Astrocyte (in vitro differentiated cells and primary cell): Measurements from ENCODE around the gene PARD3B. TPM values are rescaled to one million over a fixed set of nuclear protein-coding genes. Genes with fewer than 3 reads are reported as not detected.

ENCODE experiments used
- DNase-seq: peaks from one replicate; pipeline ENCODE4 v3.0.0-alpha.2; 2010; ENCODE audit warnings: low read depth
- FAIRE-seq: peaks from 2 replicates; lab custom pipeline; 2011; peaks lifted over from hg19 to GRCh38; lab: Jason Lieb, UNC
- H2AFZ ChIP-seq: 2 replicates; pipeline ENCODE4 v1.6.0; 2012; ENCODE audit warnings: low read depth, low read length, inconsistent platforms
- H3K27ac ChIP-seq: 2 replicates; pipeline ENCODE4 v1.5.1; 2011; ENCODE audit warnings: low read depth, low read length, inconsistent platforms
- H3K27me3 ChIP-seq: 2 replicates; pipeline ENCODE4 v1.6.0; 2011; ENCODE audit warnings: low read length, inconsistent platforms; ENCODE audit not compliant: insufficient read depth
- H3K36me3 ChIP-seq: 2 replicates; pipeline ENCODE4 v1.5.1; 2011; ENCODE audit warnings: low read length, inconsistent platforms; ENCODE audit not compliant: insufficient read depth
- H3K4me1 ChIP-seq: 2 replicates; pipeline ENCODE4 v1.5.1; 2011; ENCODE audit warnings: low read length, inconsistent platforms; ENCODE audit not compliant: insufficient read depth
- H3K4me2 ChIP-seq: 2 replicates; pipeline ENCODE4 v1.6.0; 2012; ENCODE audit warnings: low read length, inconsistent platforms
- H3K4me3 ChIP-seq: 2 replicates; pipeline ENCODE4 v1.5.1; 2011; ENCODE audit warnings: low read depth, mild to moderate bottlenecking, low read length, inconsistent platforms; ENCODE audit not compliant: insufficient read depth
- H3K79me2 ChIP-seq: 2 replicates; pipeline ENCODE4 v1.6.0; 2012; ENCODE audit warnings: mild to moderate bottlenecking, low read length, inconsistent platforms; ENCODE audit not compliant: insufficient read depth
- H3K9ac ChIP-seq: 2 replicates; pipeline ENCODE4 v1.6.0; 2012; ENCODE audit warnings: mild to moderate bottlenecking, low read length, inconsistent platforms
- H3K9me3 ChIP-seq: 2 replicates; pipeline ENCODE4 v1.5.1; 2012; ENCODE audit warnings: low read depth, mild to moderate bottlenecking, low read length, inconsistent platforms; ENCODE audit not compliant: insufficient read depth
- H4K20me1 ChIP-seq: 2 replicates; pipeline ENCODE4 v1.6.0; 2012; ENCODE audit warnings: low read length, inconsistent platforms; ENCODE audit not compliant: insufficient read depth
- H3K27ac Mint-ChIP-seq: one replicate; pipeline ENCODE4 v1.8.0; 2021; ENCODE audit warnings: mild to moderate bottlenecking, mixed read lengths; ENCODE audit not compliant: unreplicated experiment
- H3K27me3 Mint-ChIP-seq: one replicate; pipeline ENCODE4 v1.8.0; 2021; ENCODE audit warnings: low read depth, mixed read lengths; ENCODE audit not compliant: unreplicated experiment
- H3K36me3 Mint-ChIP-seq: one replicate; pipeline ENCODE4 v1.8.0; 2021; ENCODE audit warnings: low read depth, mixed read lengths; ENCODE audit not compliant: unreplicated experiment
- H3K4me1 Mint-ChIP-seq: one replicate; pipeline ENCODE4 v1.8.0; 2021; ENCODE audit warnings: low read depth, mixed read lengths; ENCODE audit not compliant: unreplicated experiment
- H3K4me3 Mint-ChIP-seq: one replicate; pipeline ENCODE4 v1.8.0; 2021; ENCODE audit warnings: mild to moderate bottlenecking, moderate library complexity, mixed read lengths; ENCODE audit not compliant: unreplicated experiment
- H3K9me3 Mint-ChIP-seq: one replicate; pipeline ENCODE4 v1.8.0; 2021; ENCODE audit warnings: mild to moderate bottlenecking, mixed read lengths; ENCODE audit not compliant: unreplicated experiment
- EZH2 ChIP-seq: IDR thresholded peaks from 2 replicates; pipeline ENCODE4 v1.6.1; 2012; ENCODE audit warnings: mild to moderate bottlenecking, low read length, inconsistent platforms; ENCODE audit not compliant: insufficient read depth
- total RNA-seq: library from RNA; stranded (reverse); gene quantifications from 2 replicates; pipeline ENCODE4 v1.2.1, GENCODE V29; 2021
- TF ChIP-seq, protein P1 (sequence below): IDR thresholded peaks from 2 replicates; pipeline ENCODE4 v1.5.1; 2011; ENCODE audit warnings: low read depth, mild to moderate bottlenecking, inconsistent platforms, low read length, moderate library complexity; ENCODE audit not compliant: insufficient read depth

The PARD3B gene
- total RNA-seq, 1 donor from 2014 or later, result 6.5 TPM

DNA sequence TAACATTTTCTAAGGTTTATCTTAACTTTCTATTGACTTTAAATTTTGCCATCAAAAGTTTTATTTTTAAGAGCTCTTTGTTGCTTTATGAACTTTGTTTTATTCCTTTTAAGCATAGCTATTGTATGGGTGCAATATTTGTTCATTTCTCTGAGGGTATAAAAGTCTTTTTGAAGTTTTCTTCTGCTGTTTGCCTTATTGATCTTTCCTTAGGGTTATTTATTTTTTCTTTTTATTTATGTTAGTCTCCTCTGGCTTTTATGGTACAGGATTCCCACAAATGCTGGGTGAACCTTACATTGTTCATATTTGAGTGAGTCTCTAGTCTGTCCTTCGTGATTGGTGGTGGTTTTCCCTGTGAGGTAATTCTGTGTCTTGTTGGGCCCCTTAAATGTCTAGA is 68.4 kb downstream of the PARD3B start:
- FAIRE-seq (no peak), DNase-seq (no peak)
- H3K4me3 ChIP-seq, result no peak overlapping the region
- Mint-ChIP-seq H3K36me3 (no peaks in the 10 kb centered on the region), H3K9me3 (peaks cover 2% of the 10 kb centered on the region), H3K27ac (no peak overlapping the region), H3K4me1 (no peaks in the 10 kb centered on the region), H3K27me3 (no peaks in the 10 kb centered on the region), H3K4me3 (no peak overlapping the region)
- no peak overlapping the region for H2AFZ ChIP-seq
- H3K4me2 ChIP-seq, result no peak overlapping the region
- no peak overlapping the region for H3K9ac ChIP-seq
- no peaks in the 10 kb centered on the region for H3K9me3 ChIP-seq
- H3K4me1 ChIP-seq, result peaks cover under 1% of the 10 kb centered on the region
- TF ChIP-seq EZH2, result no peak
- TF ChIP-seq, protein P1, sequence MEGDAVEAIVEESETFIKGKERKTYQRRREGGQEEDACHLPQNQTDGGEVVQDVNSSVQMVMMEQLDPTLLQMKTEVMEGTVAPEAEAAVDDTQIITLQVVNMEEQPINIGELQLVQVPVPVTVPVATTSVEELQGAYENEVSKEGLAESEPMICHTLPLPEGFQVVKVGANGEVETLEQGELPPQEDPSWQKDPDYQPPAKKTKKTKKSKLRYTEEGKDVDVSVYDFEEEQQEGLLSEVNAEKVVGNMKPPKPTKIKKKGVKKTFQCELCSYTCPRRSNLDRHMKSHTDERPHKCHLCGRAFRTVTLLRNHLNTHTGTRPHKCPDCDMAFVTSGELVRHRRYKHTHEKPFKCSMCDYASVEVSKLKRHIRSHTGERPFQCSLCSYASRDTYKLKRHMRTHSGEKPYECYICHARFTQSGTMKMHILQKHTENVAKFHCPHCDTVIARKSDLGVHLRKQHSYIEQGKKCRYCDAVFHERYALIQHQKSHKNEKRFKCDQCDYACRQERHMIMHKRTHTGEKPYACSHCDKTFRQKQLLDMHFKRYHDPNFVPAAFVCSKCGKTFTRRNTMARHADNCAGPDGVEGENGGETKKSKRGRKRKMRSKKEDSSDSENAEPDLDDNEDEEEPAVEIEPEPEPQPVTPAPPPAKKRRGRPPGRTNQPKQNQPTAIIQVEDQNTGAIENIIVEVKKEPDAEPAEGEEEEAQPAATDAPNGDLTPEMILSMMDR, result no peak
- H3K27ac ChIP-seq, result no peak overlapping the region
- no peaks in the 10 kb centered on the region for H3K36me3 ChIP-seq
- H3K79me2 ChIP-seq, result no peaks in the 10 kb centered on the region
- no peaks in the 10 kb centered on the region for H3K27me3 ChIP-seq
- no peaks in the 10 kb centered on the region for H4K20me1 ChIP-seq

DNA sequence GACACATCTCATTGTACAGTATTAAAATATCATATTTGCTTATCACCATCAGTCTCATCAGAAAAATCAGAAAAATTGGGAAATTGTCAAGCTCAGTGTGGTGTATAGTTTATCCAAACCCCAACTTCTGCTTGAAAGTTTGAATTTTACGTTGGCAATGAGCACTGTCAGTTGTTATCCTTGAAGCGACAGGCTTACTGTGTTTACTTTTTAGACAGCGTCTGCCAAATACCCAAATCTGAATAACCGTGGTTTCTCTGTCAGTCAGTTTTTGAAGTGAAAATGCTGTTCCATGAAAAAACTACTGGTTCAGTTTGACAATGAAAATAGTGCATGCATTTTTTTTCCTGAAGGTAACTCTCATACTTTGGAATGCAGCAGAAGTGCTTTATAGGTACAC is 70.2 kb downstream of the PARD3B start:
- Mint-ChIP-seq H3K27ac (no peak overlapping the region), H3K4me3 (no peak overlapping the region), H3K27me3 (no peaks in the 10 kb centered on the region), H3K9me3 (peaks cover 2% of the 10 kb centered on the region), H3K4me1 (no peaks in the 10 kb centered on the region), H3K36me3 (no peaks in the 10 kb centered on the region)
- Histone ChIP-seq H3K4me2 (no peak overlapping the region), H3K4me1 (no peaks in the 10 kb centered on the region), H3K27ac (no peak overlapping the region), H3K36me3 (no peaks in the 10 kb centered on the region), H3K9ac (no peak overlapping the region), H4K20me1 (no peaks in the 10 kb centered on the region), H3K79me2 (no peaks in the 10 kb centered on the region), H3K9me3 (no peaks in the 10 kb centered on the region), H3K27me3 (no peaks in the 10 kb centered on the region), H3K4me3 (no peak overlapping the region), H2AFZ (no peak overlapping the region)
- FAIRE-seq (no peak), DNase-seq (no peak)
- no peak for TF ChIP-seq EZH2
- TF ChIP-seq, protein P1, result no peak

DNA sequence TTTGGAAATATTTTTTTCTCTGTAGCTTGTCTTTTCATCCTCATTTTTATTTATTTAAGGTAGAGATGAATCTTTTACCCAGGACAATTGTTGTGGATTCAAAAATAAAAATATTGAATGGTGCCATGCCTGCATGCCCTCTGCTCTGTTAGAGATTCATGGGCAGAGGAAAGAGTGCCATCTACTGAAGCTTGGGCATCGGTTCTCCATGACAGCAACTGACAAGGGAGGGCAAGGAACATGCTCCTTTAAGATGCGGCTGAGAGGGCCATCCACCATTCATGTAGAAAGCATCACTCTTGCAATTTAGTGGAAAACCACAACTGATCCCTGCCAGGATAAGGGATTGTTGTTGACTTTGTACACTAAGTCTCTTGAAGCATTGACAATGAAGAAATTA is 79.9 kb downstream of the PARD3B start:
- DNase-seq (peak; percentile 13), FAIRE-seq (no peak)
- no peak overlapping the region for H3K9ac ChIP-seq
- Mint-ChIP-seq H3K4me3 (no peak overlapping the region), H3K27me3 (no peaks in the 10 kb centered on the region), H3K27ac (no peak overlapping the region), H3K4me1 (no peaks in the 10 kb centered on the region), H3K9me3 (no peaks in the 10 kb centered on the region), H3K36me3 (no peaks in the 10 kb centered on the region)
- H3K27me3 ChIP-seq, result no peaks in the 10 kb centered on the region
- H3K9me3 ChIP-seq, result no peaks in the 10 kb centered on the region
- TF ChIP-seq, protein P1, result no peak
- no peak for TF ChIP-seq EZH2
- no peaks in the 10 kb centered on the region for H3K4me1 ChIP-seq
- H4K20me1 ChIP-seq, result no peaks in the 10 kb centered on the region
- no peak overlapping the region for H2AFZ ChIP-seq
- no peaks in the 10 kb centered on the region for H3K79me2 ChIP-seq
- H3K27ac ChIP-seq, result no peak overlapping the region
- no peaks in the 10 kb centered on the region for H3K36me3 ChIP-seq
- H3K4me2 ChIP-seq, result no peak overlapping the region
- no peak overlapping the region for H3K4me3 ChIP-seq
